GM18498 (cell line): Measurements from ENCODE around the gene ANKRD63.

Source experiments
- ATAC-seq: cut with Tn5 transposase; IDR thresholded peaks from one replicate; pipeline ENCODE4 v1.9.1; 2021; ENCODE audit warnings: mild to moderate bottlenecking, moderate library complexity; ENCODE audit not compliant: unreplicated experiment

The ANKRD63 gene

DNA sequence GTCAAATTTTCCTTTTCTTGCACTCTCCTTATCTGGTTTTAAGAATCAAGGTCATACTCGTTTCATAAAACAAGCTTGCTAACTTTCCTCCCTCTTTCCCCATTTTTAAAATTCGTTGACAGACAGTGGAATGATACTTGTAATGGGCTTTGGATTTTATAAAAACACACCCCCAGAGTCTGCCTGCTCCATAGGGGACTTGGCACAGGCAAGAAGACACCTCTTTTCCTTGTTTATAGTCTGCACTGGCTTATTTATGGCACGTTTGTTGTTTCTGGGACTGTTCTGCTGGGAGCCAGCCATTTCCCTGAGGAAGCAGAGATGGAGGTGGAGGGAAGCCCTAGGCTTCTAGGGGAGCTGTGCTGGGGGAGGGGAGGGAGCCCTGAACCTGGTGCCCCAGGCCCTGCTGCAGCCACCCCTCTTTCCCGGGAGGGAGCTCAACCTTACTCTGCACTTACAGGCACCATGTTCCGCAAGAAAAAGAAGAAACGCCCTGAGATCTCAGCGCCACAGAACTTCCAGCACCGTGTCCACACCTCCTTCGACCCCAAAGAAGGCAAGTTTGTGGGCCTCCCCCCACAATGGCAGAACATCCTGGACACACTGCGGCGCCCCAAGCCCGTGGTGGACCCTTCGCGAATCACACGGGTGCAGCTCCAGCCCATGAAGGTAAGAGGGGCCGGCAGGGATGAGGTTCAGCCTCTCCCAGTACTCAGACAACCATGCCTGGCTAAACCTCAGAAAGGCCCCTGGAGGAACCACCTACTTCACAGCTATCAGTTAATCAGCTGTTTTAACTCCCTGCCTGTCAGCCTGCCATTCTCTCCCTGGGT lies 18.3 kb downstream of the ANKRD63 start:
- ATAC-seq: no peak

DNA sequence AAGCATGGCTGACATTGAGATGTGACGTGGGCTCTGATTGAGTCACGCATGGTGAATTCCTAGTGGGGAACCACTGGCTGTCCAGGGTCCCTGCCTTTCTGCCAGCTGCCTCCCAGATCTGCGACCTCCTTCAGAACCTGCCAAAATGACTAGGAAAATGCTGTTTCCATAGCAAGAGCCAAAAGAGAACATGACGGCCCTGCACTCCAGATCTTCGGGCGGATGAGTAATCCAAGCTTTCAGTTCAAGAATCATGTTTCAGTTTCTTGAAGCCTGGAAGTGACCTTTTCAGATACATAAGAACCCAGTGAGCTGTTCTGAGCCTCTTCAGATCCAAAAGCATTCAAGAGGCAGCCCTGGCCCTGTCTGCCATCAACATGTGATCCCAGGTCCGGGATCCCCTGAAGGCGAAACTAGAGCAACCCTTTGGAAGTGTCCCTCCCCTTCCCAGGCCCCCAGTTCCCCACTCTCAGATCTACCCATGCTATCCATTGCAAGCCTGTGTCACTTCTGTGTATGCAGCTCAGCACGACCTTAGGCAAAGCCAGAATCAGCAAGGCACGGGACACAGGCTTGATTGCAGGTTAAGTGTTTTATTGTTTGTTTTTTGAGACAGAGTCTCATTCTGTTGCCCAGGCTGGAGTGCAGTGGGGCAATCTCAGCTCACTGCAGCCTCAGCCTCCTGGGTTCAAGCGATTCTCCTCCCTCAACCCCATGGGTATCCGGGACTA lies 19.7 kb downstream of the ANKRD63 start:
- ATAC-seq: no peak

DNA sequence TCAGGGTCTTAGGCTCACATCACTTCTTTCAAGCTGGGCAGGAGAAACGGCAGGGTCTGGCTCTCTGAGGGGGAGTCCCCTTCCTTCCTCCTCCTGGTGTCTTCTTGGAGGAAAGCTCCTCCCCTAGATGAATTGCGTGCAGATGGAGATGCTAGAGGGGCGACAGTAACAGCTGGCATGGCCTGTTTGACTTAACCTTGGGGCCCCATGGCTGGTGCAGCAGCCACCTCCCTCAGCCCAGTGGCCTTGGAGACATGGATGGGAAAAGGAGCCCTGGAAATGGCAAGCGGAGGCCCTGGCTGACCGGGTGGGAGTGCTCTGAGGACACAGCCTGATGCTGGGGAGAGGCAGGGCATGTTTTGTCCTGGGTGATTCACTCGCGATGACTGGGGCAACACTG lies 23.8 kb downstream of the ANKRD63 start:
- no peak for ATAC-seq

DNA sequence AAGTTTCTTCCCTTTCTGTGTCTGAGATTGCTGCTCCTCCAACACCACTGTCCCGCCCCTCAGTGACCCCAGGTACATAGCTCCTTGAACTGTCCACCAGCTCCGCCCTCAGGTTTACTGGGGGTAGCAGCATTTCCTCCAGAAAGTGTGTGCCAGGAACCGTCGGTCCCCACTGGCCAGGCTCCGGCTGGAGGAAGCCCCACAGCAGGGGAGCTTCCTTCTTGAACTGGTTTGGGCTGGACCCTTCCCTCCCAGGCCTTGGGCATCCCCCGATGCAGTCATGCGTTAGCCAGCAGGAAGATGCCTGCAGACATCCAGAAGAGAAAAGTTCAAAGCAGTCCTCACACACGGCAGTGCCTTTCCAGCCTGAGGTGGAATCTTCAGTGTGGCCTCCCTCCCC lies 24.3 kb downstream of the ANKRD63 start:
- ATAC-seq: no peak

DNA sequence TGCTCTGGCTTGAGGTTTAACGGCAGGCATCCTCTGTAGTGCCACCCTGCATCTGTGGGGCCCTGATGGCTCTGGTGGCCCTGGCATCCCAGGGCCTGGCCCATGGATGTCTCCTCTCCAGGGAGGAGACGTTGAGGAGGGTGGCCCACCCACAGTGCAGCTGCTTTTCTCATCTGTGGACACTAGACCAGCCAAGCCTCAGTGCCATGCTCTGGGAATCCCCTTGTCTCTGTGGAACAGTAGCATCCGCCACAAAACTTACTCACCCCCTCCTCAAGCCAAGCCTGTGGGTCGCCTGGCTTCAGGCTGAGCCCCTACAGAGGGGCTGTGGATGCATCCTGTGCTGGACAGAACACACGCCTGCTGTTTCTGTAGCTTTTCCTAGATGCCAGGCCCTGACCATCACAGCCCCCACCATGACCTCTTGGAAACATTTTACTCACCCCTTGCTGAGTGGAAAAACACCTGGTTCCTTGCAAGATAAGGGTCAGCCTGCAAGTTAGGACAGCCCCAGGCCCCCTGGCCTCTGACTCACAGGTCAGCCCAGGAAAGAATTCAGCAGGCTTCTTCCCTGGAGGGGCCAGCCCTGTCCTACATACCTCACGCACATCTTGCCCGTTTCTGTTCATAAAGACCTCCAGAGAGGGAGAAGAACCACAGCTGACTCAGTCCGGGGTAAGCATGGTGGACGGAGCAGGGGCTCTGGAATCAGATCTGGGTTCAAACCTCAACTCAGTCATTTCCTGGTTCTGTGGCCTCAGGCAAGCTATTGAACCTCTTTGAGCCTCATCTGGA lies 25.0 kb downstream of the ANKRD63 start:
- no peak for ATAC-seq

DNA sequence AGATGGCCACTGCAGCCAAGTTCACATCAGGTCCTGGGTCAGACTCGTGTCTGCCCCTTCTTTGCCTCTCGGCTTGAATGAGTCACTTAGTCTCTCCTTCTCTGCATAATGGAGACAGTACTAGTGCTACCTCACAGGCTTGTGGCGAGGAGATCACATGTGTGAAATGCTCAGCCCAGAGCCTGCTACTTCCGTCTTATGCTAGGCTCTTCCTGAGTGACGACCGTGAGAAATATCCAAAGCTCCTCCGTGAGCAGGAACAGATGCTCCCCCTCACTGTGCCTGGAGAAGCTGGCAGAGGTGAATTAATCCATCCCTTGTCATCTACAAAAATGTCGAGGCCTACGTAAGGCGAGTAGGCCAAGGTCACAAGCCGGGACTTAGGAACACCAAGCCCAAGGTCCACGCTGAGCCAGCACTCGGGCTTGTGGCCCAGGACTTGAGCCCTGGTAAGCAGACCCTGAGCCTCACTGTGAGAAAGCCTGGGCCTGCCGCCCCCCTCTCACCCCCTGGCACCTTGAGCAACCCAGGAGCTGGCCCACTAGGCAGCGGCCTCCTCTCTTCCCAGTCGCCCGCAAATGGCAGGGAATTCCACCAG lies 26.1 kb downstream of the ANKRD63 start:
- ATAC-seq: no peak

DNA sequence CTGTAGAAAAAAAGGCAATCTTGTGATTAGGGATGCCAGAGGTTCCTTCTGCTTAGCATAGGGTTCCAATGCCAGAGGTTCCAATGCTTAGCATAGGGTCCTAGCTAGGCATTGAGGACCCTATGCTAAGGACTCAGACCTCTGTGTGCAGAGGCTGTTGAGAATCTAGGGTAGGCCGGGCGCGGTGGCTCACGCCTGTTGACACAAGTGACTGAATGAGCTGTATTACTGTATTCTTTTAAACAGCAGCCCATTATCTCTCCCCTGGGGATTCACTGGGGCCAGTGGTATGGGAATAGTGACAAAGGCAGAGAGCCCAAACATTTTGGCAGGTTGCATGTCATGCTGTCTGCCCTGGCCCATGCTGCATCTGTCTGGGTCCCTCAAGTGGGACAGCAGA lies 27.8 kb downstream of the ANKRD63 start:
- ATAC-seq: no peak

DNA sequence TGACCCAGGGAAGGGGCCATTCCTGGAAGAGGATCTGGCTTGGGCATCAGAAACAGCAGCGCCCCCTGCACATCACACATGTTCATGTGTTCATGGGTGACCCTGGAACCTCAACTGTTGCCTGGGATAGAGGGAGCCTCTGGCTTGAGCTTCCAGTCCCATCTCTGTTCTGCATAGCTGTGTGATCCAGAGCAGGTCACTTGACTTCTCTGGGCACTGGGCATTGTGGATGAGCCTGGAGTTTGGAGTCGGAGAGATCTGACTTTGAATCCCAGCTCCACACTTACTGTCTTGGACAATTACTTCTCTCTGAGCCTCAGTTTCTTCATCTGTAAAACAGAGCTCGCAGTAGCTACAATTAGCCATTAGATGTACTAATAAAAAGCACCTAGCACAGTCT lies 28.4 kb downstream of the ANKRD63 start:
- no peak for ATAC-seq

DNA sequence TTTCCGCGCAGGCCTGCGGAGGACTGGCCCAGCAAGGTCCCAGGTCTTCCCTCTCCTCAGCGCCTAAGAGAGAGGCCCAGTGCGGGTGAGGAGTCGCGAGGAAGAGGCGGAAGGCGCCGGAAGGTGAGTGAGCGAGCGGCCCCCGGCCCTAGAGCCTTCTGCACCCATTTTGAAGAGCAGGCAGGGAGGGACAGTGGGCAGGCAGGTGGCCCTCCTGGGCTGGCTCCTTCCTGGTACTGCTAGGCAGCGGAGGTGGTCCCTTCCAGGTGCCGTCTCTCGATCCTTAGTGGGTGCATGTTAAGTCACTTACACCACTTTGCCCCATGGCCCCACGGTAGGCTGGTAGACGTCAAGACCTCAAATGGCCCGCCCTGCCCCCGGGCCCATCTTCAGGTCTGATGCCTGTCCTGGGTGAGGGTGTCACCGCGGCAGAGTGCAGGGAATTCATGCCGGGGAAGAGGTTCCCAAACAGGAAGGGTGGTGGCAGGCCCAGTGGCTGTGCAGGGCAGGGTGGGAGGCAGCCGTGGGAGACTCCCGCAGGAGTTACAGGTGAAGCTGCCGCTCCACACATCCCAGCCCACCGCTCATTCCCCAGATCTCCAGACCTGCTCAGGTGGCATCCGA lies 29.6 kb downstream of the ANKRD63 start:
- ATAC-seq: no peak

DNA sequence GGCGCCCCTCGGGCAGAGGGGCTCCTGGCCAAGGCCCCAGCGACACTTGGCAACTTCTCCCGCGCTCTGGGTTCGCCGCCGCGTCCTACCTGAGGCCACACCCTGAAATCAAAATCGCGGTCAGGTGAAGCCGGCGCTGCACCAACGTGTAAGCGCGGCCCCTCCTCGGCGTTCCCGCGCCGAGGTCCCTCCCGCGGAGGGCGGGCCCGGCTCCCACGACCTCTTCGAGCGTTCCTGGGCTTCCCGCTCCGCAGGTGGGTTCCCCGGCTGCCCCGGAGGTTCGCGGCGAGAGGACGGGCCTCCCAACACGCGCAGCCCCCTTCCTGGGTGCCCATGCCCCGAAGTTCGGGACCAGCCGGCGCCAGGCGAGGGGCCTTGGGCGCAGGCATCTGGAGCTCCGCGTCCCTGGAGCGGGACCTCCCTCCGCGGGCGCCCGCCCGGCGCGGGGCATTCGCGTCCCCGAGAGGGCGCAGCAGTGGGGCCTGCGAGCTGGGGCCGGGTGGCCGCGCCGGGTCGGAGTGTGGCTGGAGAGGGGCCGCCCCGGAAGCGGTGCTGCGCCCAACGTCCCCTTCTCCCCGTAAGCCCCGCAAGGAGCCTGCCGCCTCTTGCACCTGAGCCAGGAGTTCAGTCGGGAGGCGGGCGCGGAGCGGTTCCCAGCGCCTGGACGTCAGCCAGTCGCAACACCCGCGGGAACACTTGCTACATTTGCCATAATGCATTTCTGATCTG lies 30.3 kb downstream of the ANKRD63 start:
- ATAC-seq: peak; percentile 38

DNA sequence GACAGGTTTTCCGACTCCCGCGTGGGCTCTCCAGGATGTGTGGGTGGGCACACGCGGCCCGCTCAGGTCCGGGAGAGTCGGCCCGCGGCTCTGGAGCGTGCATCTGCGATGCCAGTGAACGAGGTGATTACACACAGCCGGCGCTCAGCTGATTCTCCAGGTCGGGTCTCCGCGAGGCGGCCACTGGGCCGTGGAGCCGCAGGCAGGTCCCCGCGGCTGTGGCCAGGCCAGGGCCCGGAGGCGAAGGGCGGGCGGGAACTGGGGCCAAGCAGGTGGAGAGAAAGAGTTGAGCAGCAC lies 30.8 kb downstream of the ANKRD63 start:
- no peak for ATAC-seq

DNA sequence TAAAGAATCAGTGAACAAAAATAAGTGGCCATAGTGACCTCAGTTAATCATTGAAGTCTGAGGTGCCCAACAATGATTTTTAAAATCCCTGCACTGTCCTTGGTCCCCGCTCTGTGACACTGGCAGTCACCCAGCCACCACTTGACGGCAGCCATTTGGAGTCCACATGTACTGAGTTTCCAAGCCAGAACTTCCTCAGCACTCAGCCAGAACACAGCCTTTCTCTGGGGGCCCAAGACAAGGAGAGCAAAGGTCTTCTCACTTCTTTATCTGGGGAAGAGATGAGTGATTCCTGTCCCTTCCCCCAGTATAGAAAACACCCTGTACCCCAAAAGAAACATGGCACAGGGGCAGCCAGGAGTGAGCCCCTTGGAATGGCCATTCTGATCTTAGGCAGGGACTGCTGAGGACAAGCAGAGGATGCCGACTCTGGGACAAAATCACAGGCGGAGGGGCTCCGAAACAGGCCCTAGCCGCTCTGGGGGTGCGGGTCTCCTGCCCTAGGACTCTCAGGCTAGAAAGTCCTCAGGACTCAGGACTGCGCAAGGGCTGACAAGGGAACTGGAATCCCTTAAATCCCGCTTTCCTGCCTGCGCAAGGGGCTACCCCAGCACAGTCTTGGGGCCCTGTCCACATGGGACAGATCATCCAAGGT lies 31.3 kb downstream of the ANKRD63 start:
- ATAC-seq: no peak

DNA sequence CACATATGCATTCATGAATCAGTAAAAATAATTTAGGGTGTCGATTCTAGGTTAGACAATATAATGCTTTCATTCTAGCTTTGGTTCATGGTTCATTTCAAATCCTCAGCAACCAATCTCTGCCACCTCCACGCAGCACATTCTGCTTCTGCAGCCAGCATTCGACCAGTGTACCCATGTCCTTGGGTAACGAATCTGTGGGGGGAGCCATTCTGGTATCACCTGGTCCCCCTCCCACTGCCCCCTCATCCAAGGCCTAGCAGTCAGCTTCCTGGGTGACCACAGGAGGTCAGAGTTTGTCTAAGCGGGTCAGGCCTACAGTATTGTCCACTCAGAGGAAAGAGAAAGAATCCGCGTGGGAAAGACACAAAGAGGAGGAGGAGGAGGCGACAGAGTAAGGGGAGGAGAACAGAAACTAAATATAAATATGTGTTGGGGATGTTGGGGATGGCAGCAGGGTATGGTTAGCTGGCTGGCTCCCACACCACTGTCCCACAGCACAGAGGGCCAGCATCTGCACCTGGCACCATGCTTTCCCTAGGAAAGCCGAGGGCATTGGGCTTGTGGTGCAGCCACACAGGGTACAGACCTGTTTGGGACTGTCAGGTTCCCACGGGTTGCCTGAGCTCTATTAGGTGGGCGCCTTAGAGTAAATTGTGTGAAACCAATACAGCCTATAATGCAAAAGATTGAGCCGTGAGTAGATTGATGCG lies 31.9 kb downstream of the ANKRD63 start:
- no peak for ATAC-seq

DNA sequence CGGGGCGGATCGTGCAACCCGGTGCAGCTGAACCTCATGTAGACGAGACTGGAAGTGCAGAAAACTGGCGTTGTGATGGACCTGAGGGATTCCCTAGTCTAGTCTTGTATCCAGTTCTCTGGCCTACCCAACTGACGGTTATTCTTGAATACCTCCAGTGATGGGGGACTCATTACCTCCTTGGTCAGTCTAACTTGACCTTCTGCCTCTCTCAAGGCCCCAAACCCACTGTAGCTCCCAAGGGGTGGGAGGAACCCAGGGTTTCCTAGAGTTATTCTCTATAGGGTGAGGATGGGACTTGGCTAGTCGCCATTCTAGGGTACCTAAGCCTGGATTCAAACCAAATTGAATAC lies 32.6 kb downstream of the ANKRD63 start:
- ATAC-seq: no peak

DNA sequence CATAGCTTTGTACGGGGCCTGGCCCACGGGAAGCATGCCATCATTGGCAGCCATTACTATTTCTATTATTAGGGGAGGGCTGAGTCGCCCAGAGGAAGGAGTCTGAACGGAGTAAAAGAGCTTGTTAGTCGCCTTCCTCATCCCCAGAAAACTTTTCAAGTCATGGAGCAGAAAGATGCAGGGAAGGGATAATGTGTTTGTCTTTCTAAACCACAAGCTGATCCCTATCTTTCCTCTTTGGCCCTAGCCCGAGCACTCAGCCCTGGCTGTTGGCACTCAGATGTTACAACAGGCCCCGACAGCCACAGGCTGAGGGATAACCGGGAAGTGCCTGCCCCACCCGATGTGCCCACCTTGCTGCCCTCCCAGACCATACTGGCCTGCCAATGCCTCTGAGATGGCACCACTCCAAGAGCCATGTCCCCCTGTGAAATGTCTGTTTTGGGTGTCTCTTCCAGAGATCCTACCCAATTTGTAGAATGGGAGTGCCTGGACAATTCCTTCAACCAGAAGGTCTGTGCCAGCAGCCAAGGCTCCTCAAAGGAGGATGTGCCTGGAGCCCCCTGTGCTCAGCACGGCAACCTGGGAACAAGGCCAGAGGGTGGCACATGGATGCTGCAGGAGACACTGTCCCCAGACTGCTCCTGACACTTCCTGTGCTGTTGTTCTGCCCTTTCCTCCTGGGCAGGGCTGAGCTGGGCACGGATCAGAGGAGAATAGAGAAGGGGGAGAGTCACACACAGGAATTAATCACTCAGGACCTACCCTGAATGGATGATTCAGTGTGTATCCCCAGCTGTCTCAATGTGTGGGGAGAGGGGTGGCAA lies 33.2 kb downstream of the ANKRD63 start:
- ATAC-seq: no peak

DNA sequence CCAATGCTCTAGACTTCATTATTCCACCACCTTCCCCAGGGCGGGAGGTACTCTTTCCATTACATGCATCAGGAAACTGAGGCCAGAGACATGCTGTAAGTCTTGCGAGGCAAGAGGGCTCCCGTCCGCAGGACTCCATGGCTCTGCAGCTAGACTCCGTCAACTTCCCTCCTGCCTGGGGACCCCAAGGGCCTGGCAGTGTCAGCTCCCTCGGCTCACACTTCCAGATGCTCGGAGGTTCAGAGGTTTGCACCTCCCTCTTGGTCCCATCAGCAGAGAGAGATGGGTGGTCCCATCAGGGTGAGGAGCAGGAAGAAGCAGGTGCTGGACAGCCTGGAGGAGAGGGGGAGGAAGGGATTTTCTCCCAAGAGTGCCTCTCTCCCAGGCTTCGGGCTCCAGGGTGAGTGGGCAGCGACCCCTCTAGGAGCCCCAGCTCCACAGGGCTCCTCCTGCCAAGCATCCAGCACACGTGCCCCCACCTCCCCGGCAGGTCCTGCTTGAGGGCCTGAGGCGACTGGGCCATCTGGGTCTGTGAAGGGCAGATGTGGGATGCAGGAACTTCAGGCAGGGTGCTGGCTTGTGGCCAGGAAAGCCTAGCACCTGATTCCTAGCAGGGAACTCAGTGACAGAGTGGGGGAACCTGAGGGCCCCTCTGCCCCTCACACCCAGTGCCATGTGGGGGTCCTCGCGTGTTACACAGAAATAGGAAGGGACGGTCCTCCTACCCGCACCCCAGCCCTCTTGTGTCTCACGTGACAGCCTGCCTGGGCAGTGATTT lies 34.7 kb downstream of the ANKRD63 start:
- ATAC-seq: no peak

DNA sequence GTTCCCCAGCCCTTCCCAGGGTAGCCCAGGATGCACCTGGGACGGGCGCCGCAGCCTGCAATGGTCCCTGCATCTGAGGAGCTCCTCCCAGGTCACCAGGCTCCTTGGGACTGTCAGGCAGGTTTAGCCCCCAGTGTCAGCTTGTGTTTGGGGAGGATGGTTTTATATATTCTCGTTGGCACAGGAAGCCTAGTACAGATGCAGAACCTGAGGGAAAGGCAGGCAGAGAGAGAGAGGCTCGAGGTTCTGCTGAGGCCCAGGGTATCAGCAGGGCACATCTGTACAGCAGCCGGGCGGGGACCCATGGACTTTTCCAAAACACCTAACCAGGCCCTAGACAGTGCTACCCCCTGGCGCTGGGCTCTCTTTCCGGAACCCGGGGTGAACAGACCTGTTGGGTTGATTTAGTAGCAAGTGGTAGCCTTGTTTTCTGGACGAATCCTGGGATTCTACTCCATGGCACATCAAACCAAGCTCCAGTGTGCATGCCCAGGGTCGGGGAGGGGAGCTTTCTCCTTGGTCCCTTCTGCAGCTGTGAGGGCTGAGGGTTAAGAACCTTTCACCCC lies 35.4 kb downstream of the ANKRD63 start:
- no peak for ATAC-seq
